Fibroblast of pulmonary artery (primary cell): ENCODE measurements around the gene ARPP19.

ENCODE experiments used
- DNase-seq: peaks from one replicate; pipeline ENCODE4 v3.0.0-alpha.2; 2010; ENCODE audit warnings: low read depth
- H3K4me3 ChIP-seq: replicated peaks from 2 replicates; pipeline ENCODE4 v1.5.1; 2011; ENCODE audit warnings: low read depth, mild to moderate bottlenecking, control low read depth, low read length, moderate library complexity
- CTCF ChIP-seq: IDR thresholded peaks from 2 replicates; pipeline ENCODE4 v1.5.1; 2011; ENCODE audit warnings: mild to moderate bottlenecking, control low read depth, low read length, inconsistent platforms; ENCODE audit errors: missing control alignments

The ARPP19 gene

GRCh38 chr15:52499506-52499905, 69.3 kb downstream of the ARPP19 start:
- no peak for DNase-seq
- no peak overlapping the region for H3K4me3 ChIP-seq

GRCh38 chr15:52498706-52499105, 70.1 kb downstream of the ARPP19 start:
- no peak for TF ChIP-seq CTCF
- no peak overlapping the region for H3K4me3 ChIP-seq
- no peak for DNase-seq

More at GRCh38 chr15:52499506-52499905, 69.3 kb downstream of the ARPP19 start:
- TF ChIP-seq CTCF = no peak
